ENCODE measurements around the gene TSPEAR. TPM values are rescaled to one million over a fixed set of nuclear protein-coding genes. Genes with fewer than 3 reads are reported as not detected.

TSPEAR gene
- total and polyA plus RNA-seq, 2 of the 13 experiments (the other 11 are each of a cell fraction or from before 2014, with no cell fraction given) = 0.07 to 0.32 TPM

DNA sequence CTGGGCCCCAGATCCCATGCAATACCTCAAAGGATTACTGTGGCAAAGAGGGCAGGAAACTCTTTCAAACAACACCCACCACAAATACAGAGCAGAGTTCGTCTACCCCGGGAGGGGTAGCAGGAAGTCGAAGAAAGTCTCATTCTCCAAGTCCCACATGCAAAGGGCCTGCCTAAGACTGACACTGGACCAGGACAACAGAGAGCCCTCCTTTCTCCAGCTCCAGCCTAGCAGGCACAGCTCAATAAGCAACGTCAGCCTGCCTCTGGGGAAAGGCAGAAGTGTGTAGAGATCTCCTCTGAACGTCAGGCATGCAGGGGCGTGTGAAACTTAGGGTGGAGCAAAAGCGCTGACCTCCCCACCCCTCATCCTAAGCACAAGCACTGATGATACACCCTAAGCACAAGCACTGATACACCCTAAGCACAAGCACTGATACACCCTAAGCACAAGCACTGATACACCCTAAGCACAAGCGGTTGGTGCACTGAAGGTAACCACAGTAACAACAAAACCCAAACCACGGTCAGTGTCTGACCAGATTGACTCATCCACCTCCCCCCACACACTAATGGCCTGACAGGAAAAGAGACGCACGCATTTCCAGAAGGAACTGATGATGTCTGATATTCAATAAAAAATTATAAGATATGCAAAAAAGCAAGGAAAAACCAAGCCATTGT lies 52.3 kb downstream of the TSPEAR start:
- H3K4me2 ChIP-seq (ENCODE audit: low read depth, low read length) = no peak overlapping the region
- 20% methylated on average over 9 of the region's 11 CpGs for WGBS (ENCODE audit: low lambda C conversion rate)
- ChIA-PET POLR2A (no interaction called here), CTCF (ENCODE audit: low intra/inter-chr PET ratio, low total read pairs) (no interaction called here)
- no peak overlapping the region for H2AFZ ChIP-seq (ENCODE audit: low read length)
- peaks cover 4% of the 10 kb centered on the region; the same call in 1 of the 2 replicates for H3K9me3 ChIP-seq (ENCODE audit: low read length)
- no peak for DNase-seq (ENCODE audit: low spot score)
- TF ChIP-seq ZBED4 (CRISPR knock-in tag; IDR thresholded peaks at IDR 0.05; ENCODE audit: borderline replicate concordance) = no peak
- no peak for TF ChIP-seq RORA (CRISPR knock-in tag; IDR thresholded peaks at IDR 0.05)
- TF ChIP-seq HHEX (CRISPR knock-in tag; IDR thresholded peaks at IDR 0.05) = no peak
- FAIRE-seq = no peak
- intact Hi-C loops (cut with micrococcal nuclease; ENCODE audit: unreplicated experiment) (no loop called here), in situ Hi-C loops (cut with HindIII; ENCODE audit: extremely low pct_ligation_motif_present, low pct_unique_long_range_greater_than_20kb) (no loop called here)
- peaks cover 9% of the 10 kb centered on the region; the same call in 1 of the 2 replicates for H3K4me1 ChIP-seq (ENCODE audit: insufficient read depth, low read length)
- BruUV-seq (replicated peaks) = no TSS peak
- no peak overlapping the region for H3K27ac ChIP-seq (ENCODE audit: extremely low read length, insufficient read depth, low read length)
- H3K4me3 ChIP-seq (replicated peaks in 1 of 3; ENCODE audit: insufficient read depth in 1 of 3, low read depth in 2 of 3, low read length in 3 of 3) = no peak overlapping the region
- H3K27me3 ChIP-seq (ENCODE audit: control insufficient read depth in 1 of 2, insufficient read depth in 2 of 2, low read length in 2 of 2) = peaks cover 1 to 6% of the 10 kb centered on the region in 2 experiments; a peak in 2 of 5 replicates
- H4K20me1 ChIP-seq (ENCODE audit: insufficient read depth, low read length) = no peaks in the 10 kb centered on the region
- H3K9ac ChIP-seq (ENCODE audit: insufficient read depth, low read depth, low read length) = no peak overlapping the region
- no peak for ATAC-seq
- H3K79me2 ChIP-seq (ENCODE audit: insufficient read depth, low read length) = no peaks in the 10 kb centered on the region
- H3K36me3 ChIP-seq (replicated peaks in 1 of 2; ENCODE audit: control insufficient read depth in 1 of 2, insufficient read depth in 2 of 2, low read length in 2 of 2) = no peaks in the 10 kb centered on the region

- Histone ChIP-seq H4K20me1 (ENCODE audit: insufficient read depth, low read length) (no peaks in the 10 kb centered on the region), H3K36me3 (replicated peaks in 1 of 2; ENCODE audit: control insufficient read depth in 1 of 2, insufficient read depth in 2 of 2, low read length in 2 of 2) (no peaks in the 10 kb centered on the region), H2AFZ (ENCODE audit: low read length) (no peak overlapping the region), H3K27ac (ENCODE audit: extremely low read length, insufficient read depth, low read length) (no peak overlapping the region), H3K4me1 (ENCODE audit: insufficient read depth, low read length) (peaks cover 9% of the 10 kb centered on the region; the same call in 1 of the 2 replicates), H3K27me3 (ENCODE audit: control insufficient read depth in 1 of 2, insufficient read depth in 2 of 2, low read length in 2 of 2) (peaks cover 3 to 9% of the 10 kb centered on the region in 2 experiments; a peak in 2 of 5 replicates), H3K79me2 (ENCODE audit: insufficient read depth, low read length) (no peaks in the 10 kb centered on the region), H3K9me3 (ENCODE audit: low read length) (peaks cover 4% of the 10 kb centered on the region; the same call in 1 of the 2 replicates), H3K4me2 (ENCODE audit: low read depth, low read length) (no peak overlapping the region), H3K9ac (ENCODE audit: insufficient read depth, low read depth, low read length) (no peak overlapping the region), H3K4me3 (replicated peaks in 1 of 3; ENCODE audit: insufficient read depth in 1 of 3, low read depth in 2 of 3, low read length in 3 of 3) (no peak overlapping the region)
- CTCF ChIA-PET (ENCODE audit: low intra/inter-chr PET ratio, low total read pairs) = no interaction called here
- FAIRE-seq (no peak), ATAC-seq (no peak), DNase-seq (ENCODE audit: low spot score) (no peak)
- in situ Hi-C loops (cut with HindIII; ENCODE audit: extremely low pct_ligation_motif_present, low pct_unique_long_range_greater_than_20kb) (no loop called here), intact Hi-C loops (cut with micrococcal nuclease; ENCODE audit: unreplicated experiment) (no loop called here)
- BruUV-seq (replicated peaks) = no TSS peak
- POLR2A ChIA-PET = no interaction called here
- 39% methylated on average over 5 of the region's 5 CpGs for WGBS (ENCODE audit: low lambda C conversion rate)
- TF ChIP-seq ZNF674 (CRISPR knock-in tag; IDR thresholded peaks at IDR 0.05; ENCODE audit: low read depth) = no peak
- no peak for TF ChIP-seq ZFP1 (CRISPR knock-in tag; IDR thresholded peaks at IDR 0.05)
- no peak for TF ChIP-seq NFE2L1 (CRISPR knock-in tag; IDR thresholded peaks at IDR 0.05; ENCODE audit: borderline replicate concordance)
- TF ChIP-seq ZNF816 (CRISPR knock-in tag; IDR thresholded peaks at IDR 0.05; ENCODE audit: borderline replicate concordance) = no peak
- no peak for TF ChIP-seq ZNF274 (CRISPR knock-in tag; IDR thresholded peaks at IDR 0.05)
- TF ChIP-seq HNF4G (IDR thresholded peaks at IDR 0.05; ENCODE audit: borderline replicate concordance, low read depth, low read length) = no peak
- TF ChIP-seq HNF4G (CRISPR knock-in tag; IDR thresholded peaks at IDR 0.05; ENCODE audit: borderline replicate concordance, low read depth) = no peak
- no peak for TF ChIP-seq HNRNPH1 (optimal IDR thresholded peaks at IDR 0.05; ENCODE audit: low read depth, low read length)
- no peak for TF ChIP-seq RFX1 (IDR thresholded peaks at IDR 0.05)
- TF ChIP-seq ZNF619 (CRISPR knock-in tag; IDR thresholded peaks at IDR 0.05) = no peak
- TF ChIP-seq ZNF784 (CRISPR knock-in tag; IDR thresholded peaks at IDR 0.05; ENCODE audit: borderline replicate concordance) = no peak
These were observed 52.8 kb downstream of the TSPEAR start for GRCh38 chr21:44658541-44658910.
